AG08395 (cell line): Measurements from ENCODE around the gene CLCN4.

Source experiments
- DNase-seq: peaks from one replicate; pipeline ENCODE4 v3.0.0; 2012; ENCODE audit warnings: mixed read lengths, low spot score

CLCN4 gene

DNA sequence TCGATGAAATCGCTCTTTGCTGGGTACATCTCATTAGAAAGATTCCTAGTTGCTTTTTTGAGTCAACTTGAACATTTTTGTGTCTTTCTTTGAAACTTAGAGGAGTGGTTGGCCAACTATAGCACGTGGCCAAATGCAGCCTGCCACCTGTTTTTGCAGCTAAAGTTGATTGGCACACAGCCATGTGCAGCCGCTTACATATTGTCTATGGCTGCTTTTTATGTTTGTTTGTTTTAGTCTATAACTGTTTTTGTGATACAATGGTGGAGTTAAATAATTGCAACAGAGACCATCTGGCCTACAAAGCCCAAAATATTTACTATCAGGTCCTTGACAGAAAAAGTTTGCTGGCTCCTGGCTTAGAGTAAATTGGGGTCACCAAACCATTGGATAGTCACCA, 86.3 kb downstream of the CLCN4 start:
- DNase-seq: no peak

DNA sequence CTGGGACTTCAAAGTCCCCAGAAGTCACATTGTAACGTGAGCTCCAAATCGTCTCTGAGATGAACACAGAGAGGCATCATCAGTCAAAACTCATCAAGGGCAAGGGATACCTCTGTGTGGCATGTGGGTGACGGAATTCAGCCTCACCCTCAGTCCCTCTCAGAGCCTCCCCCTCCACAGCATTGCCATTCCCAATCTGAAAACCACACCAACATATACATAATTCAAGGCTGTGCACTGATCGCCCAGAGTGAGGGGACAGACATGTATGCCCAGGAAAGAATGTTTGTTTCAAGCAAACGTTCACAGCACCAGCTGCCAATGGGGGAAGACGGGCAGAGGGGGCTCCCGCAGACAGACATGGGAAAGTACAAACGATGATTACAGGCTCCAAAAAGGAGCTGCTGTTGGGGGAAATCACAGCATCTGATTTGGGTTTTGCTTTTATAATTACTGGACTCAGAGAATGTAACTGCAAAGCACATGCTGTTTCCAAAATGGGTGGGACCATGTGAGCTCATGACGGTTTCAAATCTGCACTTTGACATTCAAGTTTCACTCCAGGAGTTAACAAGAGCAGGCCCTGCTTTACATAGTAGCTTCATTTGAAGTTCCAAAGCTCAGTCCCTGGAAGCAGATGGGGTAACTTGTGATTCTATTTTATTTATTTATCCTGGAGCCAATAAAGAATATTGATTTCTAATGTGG, 88.3 kb downstream of the CLCN4 start:
- no peak for DNase-seq

- no peak for DNase-seq
Measured at GRCh38 chrX:10245886-10246285, 89.1 kb downstream of the CLCN4 start.

DNA sequence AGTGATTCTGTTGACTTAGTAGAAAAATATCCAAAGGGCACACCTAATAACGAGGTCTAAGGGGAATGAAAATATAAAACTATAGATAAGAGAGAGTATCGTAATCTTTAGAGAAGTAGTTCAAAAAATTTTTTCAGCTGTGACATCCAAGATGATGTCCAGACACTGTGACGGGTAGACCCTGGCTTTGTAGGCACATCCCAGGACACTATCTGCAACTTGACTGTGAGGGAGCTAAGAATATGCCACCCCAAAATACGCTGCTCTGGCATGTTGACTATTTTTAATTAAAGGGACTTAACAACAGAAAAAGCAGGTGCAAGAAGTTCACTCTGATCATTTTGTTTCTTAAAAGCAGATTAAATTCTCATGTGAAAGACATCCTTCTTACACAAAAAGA, 89.5 kb downstream of the CLCN4 start:
- no peak for DNase-seq

DNA sequence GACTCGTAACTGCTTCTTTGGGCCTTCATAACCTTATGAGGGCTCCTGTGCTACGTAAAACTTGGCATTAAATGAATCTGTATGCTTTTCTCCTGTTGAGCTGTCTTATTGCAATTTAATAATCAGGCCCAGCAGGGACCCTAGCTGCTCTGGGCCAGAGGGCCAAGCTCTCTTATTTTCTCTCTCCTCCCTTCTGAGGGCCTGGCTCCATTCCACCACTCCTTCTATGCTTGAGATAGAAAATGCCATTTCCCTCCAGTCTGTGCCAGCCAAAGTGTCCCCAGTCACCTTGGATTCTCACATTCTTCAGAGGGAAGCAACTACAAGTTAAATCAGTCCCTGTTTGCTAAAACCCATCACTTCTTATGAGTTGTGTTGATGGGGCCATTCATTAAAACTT, 90.1 kb downstream of the CLCN4 start:
- DNase-seq: no peak

- DNase-seq: no peak
Measured at GRCh38 chrX:10254739-10255138, 98.0 kb downstream of the CLCN4 start.

- peak; percentile 45 for DNase-seq
Measured at GRCh38 chrX:10259716-10260115, 102.9 kb downstream of the CLCN4 start.

DNA sequence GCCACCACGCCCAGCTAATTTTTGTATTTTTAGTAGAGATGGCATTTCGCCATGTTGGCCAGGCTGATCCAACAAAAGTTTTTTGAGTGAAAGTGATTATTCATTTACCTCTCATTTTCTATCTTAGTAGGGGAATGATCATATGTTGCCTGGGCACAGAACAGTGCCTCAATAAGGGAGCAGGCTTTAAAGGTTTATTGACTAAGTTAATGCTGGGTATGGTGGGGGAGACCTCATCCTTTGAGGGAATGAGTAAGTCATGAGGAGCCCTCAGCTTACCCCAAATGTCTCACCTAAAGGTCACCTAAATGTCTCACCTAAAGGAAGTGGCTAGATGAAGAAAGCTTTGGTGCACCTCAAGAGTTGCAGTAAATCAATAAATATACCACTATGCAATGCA, 109.0 kb downstream of the CLCN4 start:
- DNase-seq: no peak

DNA sequence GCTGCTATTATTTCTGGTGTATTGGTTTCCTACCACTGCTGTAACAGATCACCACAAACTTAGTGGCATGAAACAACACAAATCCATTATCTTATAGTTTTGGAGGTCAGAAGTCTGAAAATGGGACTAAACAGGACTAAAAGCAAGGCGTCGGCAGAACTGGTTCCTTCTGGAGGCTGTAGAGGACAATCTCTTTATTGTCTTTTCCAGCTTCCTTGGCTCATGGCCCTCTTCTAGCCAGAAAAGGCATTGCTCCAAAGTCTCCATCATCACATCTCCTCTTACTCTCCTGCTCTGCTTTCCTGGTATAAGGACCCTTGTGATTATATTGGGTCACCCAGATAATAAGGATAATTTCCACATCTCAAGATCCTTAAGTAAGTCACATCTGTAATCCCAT, 121.9 kb downstream of the CLCN4 start:
- no peak for DNase-seq

DNA sequence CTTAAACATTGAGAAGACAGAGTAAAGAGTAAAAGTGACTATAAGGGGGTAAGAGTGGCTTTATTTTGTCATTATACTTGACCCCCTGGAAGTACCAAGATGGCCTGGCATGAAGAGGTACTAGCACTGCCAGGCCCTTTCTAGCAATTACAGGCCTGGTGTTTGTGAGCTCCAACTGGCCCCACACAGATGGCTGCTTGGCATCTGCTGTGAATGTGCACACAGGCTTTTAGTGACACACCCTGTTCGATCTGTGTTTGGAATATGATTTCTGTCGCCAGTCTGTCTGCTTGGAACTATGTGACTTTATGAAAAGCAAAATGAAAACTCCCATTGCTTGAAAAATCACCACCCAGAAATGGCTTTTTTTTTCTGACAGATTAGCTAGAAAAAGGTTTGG, 123.3 kb downstream of the CLCN4 start:
- DNase-seq: no peak

- no peak for DNase-seq
Measured at GRCh38 chrX:10282490-10282889, 125.7 kb downstream of the CLCN4 start.

DNA sequence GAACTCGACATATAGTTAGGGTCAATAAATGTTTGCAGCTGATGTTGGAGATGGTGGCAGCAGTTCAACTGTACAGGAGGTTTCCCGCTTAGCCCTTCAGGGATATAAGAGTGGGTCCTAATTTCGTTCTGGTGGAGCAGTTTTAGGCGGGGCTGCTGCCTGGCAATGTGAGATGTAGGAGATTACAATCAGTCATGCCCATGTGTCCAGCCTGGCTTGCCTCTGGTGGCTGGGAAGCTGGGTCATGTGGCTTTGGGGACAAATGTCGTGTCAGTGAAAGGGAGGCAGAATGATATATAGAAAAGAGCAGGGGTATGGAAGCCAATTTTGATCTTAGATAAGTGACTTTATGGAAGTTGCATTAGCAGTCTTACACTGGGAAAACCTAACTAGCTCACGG, 129.4 kb downstream of the CLCN4 start:
- no peak for DNase-seq
